HepG2 (cell line): ENCODE results near the gene BLVRB. TPM values are rescaled to one million over a fixed set of nuclear protein-coding genes. Genes with fewer than 3 reads are reported as not detected.
A peak's percentile ranks its signal among the peaks of the same experiment; 100 is the strongest.
"Not testable (repeated sequence)": the region's sequence is repeated elsewhere in the genome, so short reads cannot be mapped to it uniquely, and the experiment has no call there.

Experiments
- ATAC-seq: fragments of 200-7000 bp; cut with Tn5 transposase; 3 replicates; pipeline ENCODE4 v1.9.1; 2020; ENCODE audit warnings: mild to moderate bottlenecking, moderate library complexity
- BruUV-seq: library from RNA; stranded (reverse); fragments of 400-500 nt; replicated peaks from 2 replicates; lab custom pipeline; 2021; lab: Mats Ljungman, UMichigan
- CTCF ChIA-PET: fragments of 300-600 bp; formaldehyde crosslinking; extraction: SDS; loops from one replicate; lab custom pipeline; 2021; ENCODE audit warnings: low total read pairs, inconsistent platforms, low intra/inter-chr PET ratio; lab: Yijun Ruan, JAX
- POLR2A ChIA-PET: fragments of 350-600 bp; sonication (Branson Sonifier 250); formaldehyde crosslinking; loops from one replicate; lab custom pipeline; 2020; ENCODE audit warnings: antibody characterized with exemption, inconsistent platforms; lab: Yijun Ruan, JAX
- DNase-seq: peaks from one replicate; pipeline ENCODE4 v3.0.0-alpha.2; 2015; ENCODE audit warnings: low spot score
- FAIRE-seq: peaks from 3 replicates; lab custom pipeline; 2011; peaks lifted over from hg19 to GRCh38; lab: Jason Lieb, UNC
- H2AFZ ChIP-seq: one replicate; pipeline ENCODE4 v1.6.1; 2011; ENCODE audit warnings: low read length, inconsistent platforms
- H3K27ac ChIP-seq: fragments of 300-600 bp; 3 replicates; pipeline ENCODE4 v1.8.0; 2011; ENCODE audit warnings: mixed run types, mild to moderate bottlenecking, mixed read lengths, low read length, inconsistent platforms; ENCODE audit not compliant: insufficient read depth; ENCODE audit errors: extremely low read length
- H3K27me3 ChIP-seq, 2 experiments: fragments of 200-600 bp in 1 of 2; 2 replicates in 1 of 2; 3 replicates in 1 of 2; pipeline versions ENCODE4 v1.6.0 to v1.8.0; 2011; ENCODE audit warnings: low read length in 2 of 2, mild to moderate bottlenecking in 2 of 2, moderate library complexity in 2 of 2, inconsistent platforms in 1 of 2; ENCODE audit not compliant: insufficient read depth in 2 of 2, control insufficient read depth in 1 of 2
- H3K36me3 ChIP-seq, 2 experiments: fragments of 200-600 bp in 1 of 2; replicated peaks in 1 of 2; 2 replicates in 1 of 2; 3 replicates in 1 of 2; pipeline versions ENCODE4 v1.5.1 to v1.8.0; 2011; ENCODE audit warnings: low read length in 2 of 2, inconsistent platforms in 1 of 2; ENCODE audit not compliant: insufficient read depth in 2 of 2, control insufficient read depth in 1 of 2
- H3K4me1 ChIP-seq: 2 replicates; pipeline ENCODE4 v1.5.1; 2012; ENCODE audit warnings: low read length, inconsistent platforms; ENCODE audit not compliant: insufficient read depth
- H3K4me2 ChIP-seq: 2 replicates; pipeline ENCODE4 v1.6.0; 2011; ENCODE audit warnings: low read depth, low read length, inconsistent platforms
- H3K4me3 ChIP-seq, 3 experiments: fragments of 200-600 bp in 1 of 3; sonication (generic), shearing (Covaris generic) in 1 of 3; replicated peaks in 1 of 3; 2 replicates each; pipeline ENCODE4 v1.5.1; 2011 to 2016; ENCODE audit warnings: low read length in 3 of 3, inconsistent platforms in 2 of 3, low read depth in 2 of 3, mild to moderate bottlenecking in 2 of 3, control low read depth in 1 of 3, mixed read lengths in 1 of 3; ENCODE audit not compliant: insufficient read depth in 1 of 3
- H3K79me2 ChIP-seq: one replicate; pipeline ENCODE4 v1.6.1; 2011; ENCODE audit warnings: low read length, inconsistent platforms; ENCODE audit not compliant: insufficient read depth
- H3K9ac ChIP-seq: 2 replicates; pipeline ENCODE4 v1.6.0; 2011; ENCODE audit warnings: mild to moderate bottlenecking, low read depth, low read length, inconsistent platforms; ENCODE audit not compliant: insufficient read depth
- H3K9me3 ChIP-seq: 2 replicates; pipeline ENCODE4 v1.5.1; 2012; ENCODE audit warnings: mild to moderate bottlenecking, low read length
- H4K20me1 ChIP-seq: 2 replicates; pipeline ENCODE4 v1.6.0; 2011; ENCODE audit warnings: inconsistent platforms, mild to moderate bottlenecking, low read length, moderate library complexity; ENCODE audit not compliant: insufficient read depth
- KDM6A ChIP-seq: IDR thresholded peaks from 2 replicates; pipeline ENCODE4 v1.6.1; 2016; ENCODE audit warnings: low read depth
- POLR2G ChIP-seq: fragments of 200-400 bp; formaldehyde crosslinking; IDR thresholded peaks from 2 replicates; pipeline ENCODE4 v1.6.1; 2018; ENCODE audit warnings: mild to moderate bottlenecking, low read depth, low read length, moderate library complexity
- THYN1 ChIP-seq: sonication (generic); formaldehyde crosslinking; IDR thresholded peaks from 2 replicates; pipeline ENCODE4 v1.8.1; 2023; ENCODE audit warnings: low read depth, mild to moderate bottlenecking, moderate library complexity, missing genetic modification reagents, borderline replicate concordance
- ZFP82 ChIP-seq: sonication (generic); formaldehyde crosslinking; IDR thresholded peaks from 2 replicates; pipeline ENCODE4 v1.5.1; 2020; ENCODE audit warnings: mild to moderate bottlenecking, missing genetic modification reagents, borderline replicate concordance
- ZMYM2 ChIP-seq: sonication (generic); formaldehyde crosslinking; IDR thresholded peaks from 2 replicates; pipeline ENCODE4 v1.8.0; 2022; ENCODE audit warnings: mild to moderate bottlenecking, missing genetic modification reagents
- ZNF362 ChIP-seq: sonication (generic); formaldehyde crosslinking; IDR thresholded peaks from 2 replicates; pipeline ENCODE4 v1.4.0; 2020; ENCODE audit warnings: missing genetic modification reagents, mild to moderate bottlenecking, borderline replicate concordance
- ZNF564 ChIP-seq: sonication (generic); formaldehyde crosslinking; IDR thresholded peaks from 2 replicates; pipeline ENCODE4 v1.8.1; 2023; ENCODE audit warnings: mild to moderate bottlenecking, missing genetic modification reagents
- ZNF816 ChIP-seq: sonication (generic); formaldehyde crosslinking; IDR thresholded peaks from 2 replicates; pipeline ENCODE4 v1.8.0; 2022; ENCODE audit warnings: missing genetic modification reagents, mild to moderate bottlenecking, borderline replicate concordance
- WGBS: methylation state at CpG from one replicate; pipeline ENCODE4 v1.1.6; 2017; ENCODE audit warnings: low lambda C conversion rate; 5-methylcytosine and 5-hydroxymethylcytosine counted together
- in situ Hi-C: cut with HindIII; loops from 2 replicates; pipeline ENCODE4 v1.10.0; 2017; ENCODE audit warnings: low pct_unique_long_range_greater_than_20kb; ENCODE audit not compliant: extremely low pct_ligation_motif_present
- intact Hi-C: fragments of 100-400 bp; cut with micrococcal nuclease; formaldehyde crosslinking; loops from one replicate; pipeline ENCODE4 v1.10.0; 2022; ENCODE audit not compliant: unreplicated experiment
- polyA plus RNA-seq, 8 experiments: library from polyadenylated mRNA; depleted of rRNA in 3 of 8; stranded (reverse) in 7 of 8; unstranded in 1 of 8; fragments of >200 nt; fragmentation: Illumina TruSeq in 4 of 8; extraction: Trizol in 4 of 8; gene quantifications; 2 replicates each; pipeline versions ENCODE4 v1.2.1 to v1.2.3, GENCODE V29; 2011 to 2016; ENCODE audit warnings: low read depth in 4 of 8, missing spikeins in 1 of 8, mixed read lengths in 1 of 8; ENCODE audit not compliant: insufficient read depth in 1 of 8
- total RNA-seq, 5 experiments: library from RNA; depleted of rRNA; stranded (reverse); fragments of >200 nt; fragmentation: Illumina TruSeq; extraction: Trizol; gene quantifications; 2 replicates each; pipeline ENCODE4 v1.2.3, GENCODE V29; 2016; ENCODE audit warnings: low read depth in 1 of 5
- TF ChIP-seq, protein P1 (sequence below), 2 experiments: fragments of 450-650 bp in 1 of 2; sonication (generic) in 1 of 2; formaldehyde crosslinking; IDR thresholded peaks; 2 replicates each; pipeline versions ENCODE4 v1.5.0 to v1.8.0; 2020 to 2022; ENCODE audit warnings: mild to moderate bottlenecking in 1 of 2, missing genetic modification reagents in 1 of 2

The BLVRB gene
- total and polyA plus RNA-seq, 2 of the 13 experiments (the other 11 are each of a cell fraction or from before 2014, with no cell fraction given) = 25.9 to 51.4 TPM

- TF ChIP-seq ZFP82 (CRISPR knock-in tag) (no peak), THYN1 (CRISPR knock-in tag) (no peak), KDM6A (CRISPR knock-in tag) (no peak), POLR2G (peak; percentile 76)
These were observed 31.9 kb downstream of the BLVRB start (continued) for GRCh38 chr19:40433391-40434216.

DNA sequence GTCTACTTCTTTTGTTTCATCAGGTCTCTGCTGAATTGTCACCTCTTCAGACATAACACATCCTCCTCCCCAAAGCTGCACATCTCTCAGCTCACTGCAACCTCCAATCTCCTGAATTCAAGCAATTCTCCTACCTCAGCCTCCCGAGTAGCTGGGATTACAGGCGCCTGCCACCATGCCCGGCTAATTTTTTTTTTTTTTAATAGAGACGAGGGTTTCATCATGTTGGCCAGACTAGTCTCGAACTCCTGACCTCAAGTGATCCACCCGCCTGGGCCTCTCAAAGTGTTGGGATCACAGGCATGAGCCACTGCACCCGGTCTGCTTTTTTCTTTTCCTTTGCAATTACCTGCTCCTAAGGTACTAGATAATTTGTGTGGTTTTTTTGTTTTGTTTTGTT lies 32.8 kb downstream of the BLVRB start:
- Histone ChIP-seq H3K4me2 (peak overlapping the region; percentile 83), H3K4me1 (peaks cover 48% of the 10 kb centered on the region), H3K4me3 (peak overlapping the region; percentile 51 to 72 (median 71)), H3K9ac (peak overlapping the region; percentile 82), H3K27ac (peak overlapping the region; percentile 93)
- H2AFZ ChIP-seq, DNase-seq, H3K79me2 ChIP-seq, in situ Hi-C loops, BruUV-seq, H3K27me3 ChIP-seq, H4K20me1 ChIP-seq, ATAC-seq, H3K36me3 ChIP-seq, FAIRE-seq: not testable (repeated sequence)
- intact Hi-C loops = loop anchor here (1.0 kb wide), 1 partner anchor 11 kb away; no protein-coding TSS in a partner anchor
- WGBS = 2% methylated on average over 7 of the region's 7 CpGs
- POLR2A ChIA-PET = interaction anchor here (0.7 to 4.7 kb wide), 10 partner anchors 7 to 201 kb away, joined by 3 to 60 read pairs (median 6); partner anchors contain the start of genes BLVRB and SERTAD1
- TF ChIP-seq, protein P1, sequence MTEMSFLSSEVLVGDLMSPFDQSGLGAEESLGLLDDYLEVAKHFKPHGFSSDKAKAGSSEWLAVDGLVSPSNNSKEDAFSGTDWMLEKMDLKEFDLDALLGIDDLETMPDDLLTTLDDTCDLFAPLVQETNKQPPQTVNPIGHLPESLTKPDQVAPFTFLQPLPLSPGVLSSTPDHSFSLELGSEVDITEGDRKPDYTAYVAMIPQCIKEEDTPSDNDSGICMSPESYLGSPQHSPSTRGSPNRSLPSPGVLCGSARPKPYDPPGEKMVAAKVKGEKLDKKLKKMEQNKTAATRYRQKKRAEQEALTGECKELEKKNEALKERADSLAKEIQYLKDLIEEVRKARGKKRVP (CRISPR knock-in tag; IDR thresholded peaks at IDR 0.05) = peak in 1 of 2 experiments; percentile 56; a peak in 1 of 4 replicates
- TF ChIP-seq ZNF362 (CRISPR knock-in tag) = 0 out of 2 replicates have a peak, but pooled peaks have one; percentile 21
- peak; percentile 51; the same call in 1 of the 2 replicates for TF ChIP-seq ZMYM2
- TF ChIP-seq ZNF816 (CRISPR knock-in tag) = 0 out of 2 replicates have a peak, but pooled peaks have one; percentile 41
- peak; percentile 43; the same call in 1 of the 2 replicates for TF ChIP-seq ZNF564 (CRISPR knock-in tag)
- TF ChIP-seq, all 625 proteins: peak for 5; not testable (repeated sequence) for 620
- CTCF ChIA-PET, H3K9me3 ChIP-seq: not testable (repeated sequence)
